BE2C (cell line): ENCODE results near the gene ATP7A.
"Not testable (repeated sequence)": the region's sequence is repeated elsewhere in the genome, so short reads cannot be mapped to it uniquely, and the experiment has no call there.

ENCODE experiments used
- DNase-seq: peaks from one replicate; pipeline ENCODE4 v3.0.0-alpha.2; 2020
- H3K27me3 ChIP-seq: fragments of 250-450 bp; sonication (Bioruptor Pico); 2 replicates; pipeline ENCODE4 v1.5.1; 2020; ENCODE audit warnings: mild to moderate bottlenecking
- H3K36me3 ChIP-seq: fragments of 250-450 bp; sonication (Bioruptor Pico); 2 replicates; pipeline ENCODE4 v1.5.1; 2020; ENCODE audit warnings: mild to moderate bottlenecking
- H3K4me1 ChIP-seq: fragments of 250-450 bp; sonication (Bioruptor Pico); 2 replicates; pipeline ENCODE4 v1.5.1; 2020
- H3K4me3 ChIP-seq: 2 replicates; pipeline ENCODE4 v1.5.1; 2011; ENCODE audit warnings: low read depth, low read length
- H3K9me3 ChIP-seq: fragments of 250-450 bp; sonication (Bioruptor Pico); 2 replicates; pipeline ENCODE4 v1.5.1; 2020
- TF ChIP-seq, protein P1 (sequence below): IDR thresholded peaks from 2 replicates; pipeline ENCODE4 v1.5.1; 2012; ENCODE audit warnings: mild to moderate bottlenecking, low read depth, low read length

The ATP7A gene

DNA sequence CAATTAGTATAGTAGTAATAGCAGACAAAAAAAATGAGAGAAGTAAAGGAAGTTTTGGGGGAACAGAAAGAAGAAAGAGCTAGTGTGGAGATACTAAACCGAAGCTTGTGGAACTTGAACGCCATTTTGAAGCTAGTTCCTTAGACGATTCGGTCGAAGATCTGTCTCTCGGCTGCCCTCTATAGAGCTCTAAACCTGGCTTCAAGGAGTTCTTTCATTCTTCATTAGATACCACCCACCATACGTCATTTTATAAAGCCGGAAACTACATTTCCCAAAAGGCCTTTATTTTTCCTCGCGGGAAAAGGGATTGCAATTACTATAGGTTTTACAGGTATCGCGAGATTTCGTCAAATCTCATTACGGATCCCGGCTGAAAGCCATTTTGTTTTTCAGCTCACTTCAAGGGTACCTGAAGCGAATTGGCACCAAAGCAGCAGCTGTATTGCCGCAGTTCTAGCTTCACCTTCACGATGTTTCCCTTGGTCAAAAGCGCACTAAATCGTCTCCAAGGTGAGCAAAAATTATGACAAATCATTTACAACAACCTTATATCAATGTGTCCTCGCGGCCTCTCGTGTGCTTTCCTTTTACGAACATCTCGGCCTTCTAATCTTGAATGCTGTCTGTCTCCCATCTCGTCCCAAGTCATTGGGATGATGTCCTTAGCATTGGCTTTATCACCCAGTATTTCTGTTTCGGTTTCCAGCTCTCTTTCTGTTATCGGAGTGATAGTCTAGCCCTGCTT is 11.2 kb upstream of the ATP7A start, which contains the start of gene COX7B:
TSS of gene COX7B (plus strand) at position 388 of the 748 bp plus-strand sequence. CDS start at position 474, 86 bp downstream.
- peak; percentile 70 for DNase-seq
- Histone ChIP-seq H3K4me3 (peak within 1 kb of the TSS; percentile 96), H3K36me3 (peaks cover 16% of the 10 kb centered on the region)

DNA sequence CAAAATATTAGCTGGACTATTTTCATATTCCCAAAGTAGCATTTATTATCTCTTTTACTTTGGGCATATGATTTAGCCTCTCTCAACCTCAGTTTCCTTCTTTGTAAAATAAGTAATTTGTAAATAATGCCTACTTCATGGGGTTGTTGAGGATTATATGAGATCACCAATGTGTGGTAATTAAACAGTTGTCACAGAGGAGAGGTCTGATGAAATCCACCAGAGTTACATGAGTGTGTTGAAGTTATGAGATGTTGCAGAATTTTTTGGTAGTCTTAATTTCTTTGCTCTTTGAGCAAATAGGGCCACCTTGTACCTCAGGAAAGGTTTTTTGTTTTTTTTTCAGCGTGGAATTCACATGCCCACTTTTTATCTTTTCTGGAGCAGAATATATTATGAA is 9.8 kb upstream of the ATP7A start:
- no peaks in the 10 kb centered on the region for H3K4me1 ChIP-seq
- H3K9me3 ChIP-seq, result no peaks in the 10 kb centered on the region
- TF ChIP-seq, protein P1, sequence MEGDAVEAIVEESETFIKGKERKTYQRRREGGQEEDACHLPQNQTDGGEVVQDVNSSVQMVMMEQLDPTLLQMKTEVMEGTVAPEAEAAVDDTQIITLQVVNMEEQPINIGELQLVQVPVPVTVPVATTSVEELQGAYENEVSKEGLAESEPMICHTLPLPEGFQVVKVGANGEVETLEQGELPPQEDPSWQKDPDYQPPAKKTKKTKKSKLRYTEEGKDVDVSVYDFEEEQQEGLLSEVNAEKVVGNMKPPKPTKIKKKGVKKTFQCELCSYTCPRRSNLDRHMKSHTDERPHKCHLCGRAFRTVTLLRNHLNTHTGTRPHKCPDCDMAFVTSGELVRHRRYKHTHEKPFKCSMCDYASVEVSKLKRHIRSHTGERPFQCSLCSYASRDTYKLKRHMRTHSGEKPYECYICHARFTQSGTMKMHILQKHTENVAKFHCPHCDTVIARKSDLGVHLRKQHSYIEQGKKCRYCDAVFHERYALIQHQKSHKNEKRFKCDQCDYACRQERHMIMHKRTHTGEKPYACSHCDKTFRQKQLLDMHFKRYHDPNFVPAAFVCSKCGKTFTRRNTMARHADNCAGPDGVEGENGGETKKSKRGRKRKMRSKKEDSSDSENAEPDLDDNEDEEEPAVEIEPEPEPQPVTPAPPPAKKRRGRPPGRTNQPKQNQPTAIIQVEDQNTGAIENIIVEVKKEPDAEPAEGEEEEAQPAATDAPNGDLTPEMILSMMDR, result no peak
- no peak for DNase-seq
- peak overlapping the region; percentile 96 for H3K4me3 ChIP-seq
- H3K27me3 ChIP-seq, result no peaks in the 10 kb centered on the region
- peaks cover 16% of the 10 kb centered on the region for H3K36me3 ChIP-seq

More for the DNA sequence above, 11.2 kb upstream of the ATP7A start, which contains the start of gene COX7B:
- Histone ChIP-seq H3K27me3 (no peaks in the 10 kb centered on the region), H3K9me3 (no peaks in the 10 kb centered on the region), H3K4me1 (no peaks in the 10 kb centered on the region)
- TF ChIP-seq, protein P1, result peak; percentile 52

DNA sequence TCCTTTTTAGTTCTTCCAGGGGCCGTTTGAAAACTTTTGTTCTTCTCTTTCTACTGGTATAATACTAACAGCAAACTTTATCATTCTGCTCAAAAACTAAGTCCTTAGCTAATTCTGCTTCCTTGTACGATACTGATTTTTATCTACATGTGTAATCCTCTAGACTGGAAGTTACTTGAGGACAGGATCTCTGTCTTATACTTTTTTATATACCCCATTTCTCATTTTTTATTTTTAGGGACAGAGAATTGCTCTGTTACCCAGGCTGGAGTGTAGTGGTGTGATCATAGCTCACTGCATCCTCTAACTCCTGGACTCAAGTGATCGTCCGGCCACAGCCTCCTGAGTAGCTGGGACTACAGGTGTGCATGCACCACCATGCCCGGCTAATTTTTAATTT is 9.0 kb upstream of the ATP7A start:
- Histone ChIP-seq H3K4me3 (no peak overlapping the region), H3K36me3 (peaks cover 21% of the 10 kb centered on the region)
- TF ChIP-seq, protein P1, result no peak

DNA sequence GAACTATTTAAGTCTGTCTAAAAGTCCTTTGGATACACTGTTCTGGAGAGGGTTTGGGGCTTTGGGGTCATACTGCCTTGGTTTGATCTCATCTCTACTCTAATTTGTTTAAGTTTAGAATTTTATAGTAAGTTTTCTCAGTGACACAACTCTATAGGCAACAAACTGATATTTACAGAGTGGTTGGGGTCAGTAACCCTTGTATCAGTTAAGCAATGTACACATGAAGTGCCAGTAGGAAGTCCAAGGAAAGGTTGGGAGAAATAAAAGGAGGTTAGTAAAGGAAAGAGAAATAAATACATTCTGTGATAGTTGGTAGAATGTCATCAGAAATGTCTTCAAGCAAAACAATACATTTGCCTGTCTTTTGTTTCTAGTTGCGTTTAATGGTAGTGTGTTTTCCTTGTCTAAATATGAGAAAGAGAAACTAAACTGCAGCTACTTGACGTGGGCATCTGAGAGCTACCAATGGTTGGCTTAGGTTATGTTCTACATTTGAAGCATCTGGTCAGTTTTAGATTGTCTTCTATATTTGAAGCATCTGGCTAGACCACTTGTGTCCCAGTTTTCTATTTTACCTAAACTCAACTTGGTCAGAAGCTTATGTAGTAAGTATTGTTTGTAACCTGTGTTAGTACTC is 6.9 kb downstream of the ATP7A start:
- DNase-seq, result no peak
- Histone ChIP-seq H3K9me3 (no peaks in the 10 kb centered on the region), H3K36me3 (no peaks in the 10 kb centered on the region), H3K4me1 (no peaks in the 10 kb centered on the region), H3K4me3 (no peak overlapping the region), H3K27me3 (no peaks in the 10 kb centered on the region)
- TF ChIP-seq, protein P1, result no peak

More for the DNA sequence above, 9.0 kb upstream of the ATP7A start:
- Histone ChIP-seq H3K27me3 (no peaks in the 10 kb centered on the region), H3K9me3 (no peaks in the 10 kb centered on the region), H3K4me1 (no peaks in the 10 kb centered on the region)
- no peak for DNase-seq

DNA sequence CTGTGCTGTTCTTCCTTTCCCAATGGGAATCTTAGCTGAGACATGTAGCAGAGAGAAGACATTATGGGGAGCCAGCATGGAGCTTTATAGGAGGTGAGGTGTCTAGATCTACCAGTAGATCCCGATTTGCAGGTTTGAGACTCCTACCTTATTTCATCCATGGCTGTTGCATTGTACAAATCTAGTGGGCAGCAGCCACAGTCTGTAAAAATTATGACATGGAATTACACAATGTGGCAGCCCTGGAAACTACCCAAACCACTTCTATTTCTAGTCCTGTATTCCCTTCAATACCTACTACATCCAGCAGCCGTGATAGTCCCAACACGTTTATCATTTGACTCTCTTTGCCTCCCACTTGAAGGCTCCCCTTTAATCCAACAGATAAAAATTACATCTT is 8.1 kb downstream of the ATP7A start:
- no peaks in the 10 kb centered on the region for H3K9me3 ChIP-seq
- no peak for DNase-seq
- H3K4me3 ChIP-seq, result no peak overlapping the region
- TF ChIP-seq, protein P1, result no peak
- no peaks in the 10 kb centered on the region for H3K4me1 ChIP-seq
- no peaks in the 10 kb centered on the region for H3K36me3 ChIP-seq
- H3K27me3 ChIP-seq, result no peaks in the 10 kb centered on the region

DNA sequence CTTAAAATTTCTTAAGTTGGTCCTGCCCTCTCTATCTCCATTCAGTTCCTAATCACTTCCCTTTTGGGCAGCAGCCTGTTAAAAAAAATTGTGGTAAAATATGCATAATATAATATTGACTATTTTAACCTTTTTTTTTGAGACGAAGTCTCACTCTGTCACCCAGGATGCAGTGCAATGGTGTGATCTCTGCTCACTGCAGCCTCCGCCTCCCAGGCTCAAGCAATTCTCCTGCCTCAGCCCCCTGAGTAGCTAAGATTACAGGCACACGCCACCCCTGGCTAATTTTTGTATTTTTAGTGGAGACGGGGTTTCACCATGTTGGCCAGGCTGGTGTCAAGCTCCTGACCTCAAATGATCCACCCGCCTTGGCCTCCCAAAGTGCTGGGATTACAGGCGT is 8.9 kb downstream of the ATP7A start:
- not testable (repeated sequence) for H3K9me3 ChIP-seq, H3K27me3 ChIP-seq, DNase-seq, H3K4me1 ChIP-seq, H3K4me3 ChIP-seq, H3K36me3 ChIP-seq
